ENCODE results near the gene ATP4A. TPM values are rescaled to one million over a fixed set of nuclear protein-coding genes. Genes with fewer than 3 reads are reported as not detected.

ATP4A gene
- total RNA-seq, 1 experiment from 2014 or later = 0.37 TPM

GRCh38 chr19:35562336-35562735 is 1.1 kb downstream of the ATP4A start:
- no peak overlapping the region for H3K4me3 ChIP-seq (ENCODE audit: low read length)
- H3K27ac ChIP-seq (ENCODE audit: low read length) = no peak overlapping the region
- no peaks in the 10 kb centered on the region for H3K27me3 ChIP-seq (ENCODE audit: low read length)
- H3K9me2 ChIP-seq (replicated peaks; ENCODE audit: insufficient read depth, low read length) = no peaks in the 10 kb centered on the region
- H3K9me3 ChIP-seq (ENCODE audit: low read length) = no peaks in the 10 kb centered on the region
- no peak overlapping the region for H3K4me2 ChIP-seq (ENCODE audit: low read depth, low read length, poor library complexity, severe bottlenecking)
- no peak overlapping the region for H2AFZ ChIP-seq (ENCODE audit: low read length)
- no peak for DNase-seq
- no peaks in the 10 kb centered on the region for H4K20me1 ChIP-seq (ENCODE audit: insufficient read depth, low read depth, low read length)
- no peaks in the 10 kb centered on the region for H3K79me2 ChIP-seq (ENCODE audit: low read length)
- H3K36me3 ChIP-seq (ENCODE audit: insufficient read depth, low read length) = no peaks in the 10 kb centered on the region
- H3K4me1 ChIP-seq (ENCODE audit: low read length) = peaks cover 11% of the 10 kb centered on the region
- no peak overlapping the region for H3K9ac ChIP-seq (ENCODE audit: low read length)

GRCh38 chr19:35561436-35561835 is 2.0 kb downstream of the ATP4A start:
- no peak for DNase-seq
- no peaks in the 10 kb centered on the region for H3K36me3 ChIP-seq (ENCODE audit: insufficient read depth, low read length)
- H3K4me3 ChIP-seq (ENCODE audit: low read length) = no peak overlapping the region
- H3K27me3 ChIP-seq (ENCODE audit: low read length) = no peaks in the 10 kb centered on the region
- no peaks in the 10 kb centered on the region for H3K9me3 ChIP-seq (ENCODE audit: low read length)
- H4K20me1 ChIP-seq (ENCODE audit: insufficient read depth, low read depth, low read length) = no peaks in the 10 kb centered on the region
- H3K4me1 ChIP-seq (ENCODE audit: low read length) = peaks cover 11% of the 10 kb centered on the region
- no peak overlapping the region for H3K4me2 ChIP-seq (ENCODE audit: low read depth, low read length, poor library complexity, severe bottlenecking)
- no peak overlapping the region for H3K27ac ChIP-seq (ENCODE audit: low read length)
- H2AFZ ChIP-seq (ENCODE audit: low read length) = no peak overlapping the region
- H3K9ac ChIP-seq (ENCODE audit: low read length) = no peak overlapping the region
- no peaks in the 10 kb centered on the region for H3K79me2 ChIP-seq (ENCODE audit: low read length)
- no peaks in the 10 kb centered on the region for H3K9me2 ChIP-seq (replicated peaks; ENCODE audit: insufficient read depth, low read length)

DNA sequence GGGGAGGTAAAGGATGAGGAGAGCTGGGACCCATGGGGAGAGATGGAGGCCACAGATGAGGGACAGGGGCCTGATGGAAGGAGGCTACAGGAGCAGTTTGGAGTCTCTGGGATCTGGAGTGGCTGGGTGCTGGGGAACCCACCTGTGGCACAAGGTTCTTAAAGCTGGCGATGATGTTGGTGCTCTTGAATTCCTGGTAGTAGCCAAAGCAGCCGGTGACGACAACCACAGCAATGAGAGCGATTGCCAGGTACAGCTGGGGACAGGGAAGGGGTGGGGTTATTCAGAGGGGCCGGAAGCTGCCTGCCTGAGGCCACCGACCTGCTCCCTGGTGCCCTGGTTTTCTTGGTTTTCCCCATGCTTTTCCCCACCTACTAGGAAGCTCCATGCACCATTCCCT is 2.8 kb downstream of the ATP4A start:
- H3K27ac ChIP-seq (ENCODE audit: low read length) = no peak overlapping the region
- H3K9ac ChIP-seq (ENCODE audit: low read length) = no peak overlapping the region
- no peaks in the 10 kb centered on the region for H3K36me3 ChIP-seq (ENCODE audit: insufficient read depth, low read length)
- H3K79me2 ChIP-seq (ENCODE audit: low read length) = no peaks in the 10 kb centered on the region
- no peak overlapping the region for H3K4me2 ChIP-seq (ENCODE audit: low read depth, low read length, poor library complexity, severe bottlenecking)
- H3K9me3 ChIP-seq (ENCODE audit: low read length) = no peaks in the 10 kb centered on the region
- H3K9me2 ChIP-seq (replicated peaks; ENCODE audit: insufficient read depth, low read length) = no peaks in the 10 kb centered on the region
- no peaks in the 10 kb centered on the region for H4K20me1 ChIP-seq (ENCODE audit: insufficient read depth, low read depth, low read length)
- H3K4me3 ChIP-seq (ENCODE audit: low read length) = no peak overlapping the region
- no peak overlapping the region for H2AFZ ChIP-seq (ENCODE audit: low read length)
- DNase-seq = no peak
- no peaks in the 10 kb centered on the region for H3K27me3 ChIP-seq (ENCODE audit: low read length)
- peaks cover 11% of the 10 kb centered on the region for H3K4me1 ChIP-seq (ENCODE audit: low read length)

GRCh38 chr19:35560271-35560670 is 3.2 kb downstream of the ATP4A start:
- Histone ChIP-seq H3K4me3 (ENCODE audit: low read length) (no peak overlapping the region), H3K9ac (ENCODE audit: low read length) (no peak overlapping the region), H3K36me3 (ENCODE audit: insufficient read depth, low read length) (no peaks in the 10 kb centered on the region), H3K4me2 (ENCODE audit: low read depth, low read length, poor library complexity, severe bottlenecking) (no peak overlapping the region), H3K9me2 (replicated peaks; ENCODE audit: insufficient read depth, low read length) (no peaks in the 10 kb centered on the region), H3K79me2 (ENCODE audit: low read length) (no peaks in the 10 kb centered on the region), H3K4me1 (ENCODE audit: low read length) (peaks cover 11% of the 10 kb centered on the region), H2AFZ (ENCODE audit: low read length) (no peak overlapping the region), H3K27me3 (ENCODE audit: low read length) (no peaks in the 10 kb centered on the region), H3K9me3 (ENCODE audit: low read length) (no peaks in the 10 kb centered on the region), H3K27ac (ENCODE audit: low read length) (no peak overlapping the region), H4K20me1 (ENCODE audit: insufficient read depth, low read depth, low read length) (no peaks in the 10 kb centered on the region)
- DNase-seq = no peak

DNA sequence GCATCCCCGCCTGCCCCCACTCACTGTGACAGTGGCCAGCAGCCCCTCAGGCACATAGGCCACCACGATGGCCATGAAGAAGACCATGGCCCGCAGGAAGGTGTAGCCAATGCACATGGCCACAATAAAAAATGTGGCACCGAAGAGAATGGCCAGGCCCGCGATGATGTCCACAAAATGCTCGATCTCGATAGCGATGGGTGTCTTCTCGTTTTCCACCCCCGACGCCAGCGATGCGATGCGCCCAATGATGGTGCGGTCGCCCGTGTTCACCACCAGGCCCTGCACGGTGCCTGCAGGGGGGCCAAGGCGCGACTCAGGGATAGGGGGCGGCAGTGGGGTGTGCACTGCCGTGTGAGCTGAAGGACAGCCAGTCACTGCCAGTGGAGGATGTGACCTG is 3.7 kb downstream of the ATP4A start:
- Histone ChIP-seq H3K27ac (ENCODE audit: low read length) (no peak overlapping the region), H3K9ac (ENCODE audit: low read length) (no peak overlapping the region), H3K4me2 (ENCODE audit: low read depth, low read length, poor library complexity, severe bottlenecking) (no peak overlapping the region), H3K4me1 (ENCODE audit: low read length) (peaks cover 11% of the 10 kb centered on the region), H4K20me1 (ENCODE audit: insufficient read depth, low read depth, low read length) (no peaks in the 10 kb centered on the region), H3K4me3 (ENCODE audit: low read length) (no peak overlapping the region), H2AFZ (ENCODE audit: low read length) (no peak overlapping the region), H3K79me2 (ENCODE audit: low read length) (no peaks in the 10 kb centered on the region), H3K36me3 (ENCODE audit: insufficient read depth, low read length) (no peaks in the 10 kb centered on the region), H3K9me2 (replicated peaks; ENCODE audit: insufficient read depth, low read length) (no peaks in the 10 kb centered on the region), H3K9me3 (ENCODE audit: low read length) (no peaks in the 10 kb centered on the region), H3K27me3 (ENCODE audit: low read length) (no peaks in the 10 kb centered on the region)
- no peak for DNase-seq

GRCh38 chr19:35559281-35559659 is 4.2 kb downstream of the ATP4A start:
- Histone ChIP-seq H3K9ac (ENCODE audit: low read length) (no peak overlapping the region), H3K4me3 (ENCODE audit: low read length) (no peak overlapping the region; the same call in 1 of the 2 replicates), H4K20me1 (ENCODE audit: insufficient read depth, low read depth, low read length) (no peaks in the 10 kb centered on the region), H2AFZ (ENCODE audit: low read length) (no peak overlapping the region), H3K9me3 (ENCODE audit: low read length) (no peaks in the 10 kb centered on the region), H3K4me2 (ENCODE audit: low read depth, low read length, poor library complexity, severe bottlenecking) (no peak overlapping the region), H3K9me2 (replicated peaks; ENCODE audit: insufficient read depth, low read length) (no peaks in the 10 kb centered on the region), H3K27ac (ENCODE audit: low read length) (no peak overlapping the region), H3K36me3 (ENCODE audit: insufficient read depth, low read length) (no peaks in the 10 kb centered on the region), H3K79me2 (ENCODE audit: low read length) (no peaks in the 10 kb centered on the region), H3K4me1 (ENCODE audit: low read length) (peaks cover 11% of the 10 kb centered on the region), H3K27me3 (ENCODE audit: low read length) (no peaks in the 10 kb centered on the region)
- peak; percentile 87 for DNase-seq

- Histone ChIP-seq H3K79me2 (ENCODE audit: low read length) (no peaks in the 10 kb centered on the region), H3K9me2 (replicated peaks; ENCODE audit: insufficient read depth, low read length) (no peaks in the 10 kb centered on the region), H3K9me3 (ENCODE audit: low read length) (no peaks in the 10 kb centered on the region), H3K9ac (ENCODE audit: low read length) (no peak overlapping the region), H3K36me3 (ENCODE audit: insufficient read depth, low read length) (no peaks in the 10 kb centered on the region), H3K27ac (ENCODE audit: low read length) (no peak overlapping the region), H4K20me1 (ENCODE audit: insufficient read depth, low read depth, low read length) (no peaks in the 10 kb centered on the region), H3K4me2 (ENCODE audit: low read depth, low read length, poor library complexity, severe bottlenecking) (no peak overlapping the region), H3K4me1 (ENCODE audit: low read length) (peaks cover 11% of the 10 kb centered on the region), H3K4me3 (ENCODE audit: low read length) (no peak overlapping the region; the same call in 1 of the 2 replicates), H3K27me3 (ENCODE audit: low read length) (no peaks in the 10 kb centered on the region), H2AFZ (ENCODE audit: low read length) (no peak overlapping the region)
- DNase-seq = no peak
These were observed 4.8 kb downstream of the ATP4A start for GRCh38 chr19:35558400-35559280.

- Histone ChIP-seq H3K9ac (ENCODE audit: low read length) (no peak overlapping the region), H3K27ac (ENCODE audit: low read length) (no peak overlapping the region), H3K9me2 (replicated peaks; ENCODE audit: insufficient read depth, low read length) (no peaks in the 10 kb centered on the region), H3K9me3 (ENCODE audit: low read length) (no peaks in the 10 kb centered on the region), H3K4me2 (ENCODE audit: low read depth, low read length, poor library complexity, severe bottlenecking) (no peak overlapping the region), H3K79me2 (ENCODE audit: low read length) (no peaks in the 10 kb centered on the region), H4K20me1 (ENCODE audit: insufficient read depth, low read depth, low read length) (no peaks in the 10 kb centered on the region), H3K36me3 (ENCODE audit: insufficient read depth, low read length) (no peaks in the 10 kb centered on the region), H2AFZ (ENCODE audit: low read length) (no peak overlapping the region), H3K4me3 (ENCODE audit: low read length) (no peak overlapping the region), H3K27me3 (ENCODE audit: low read length) (no peaks in the 10 kb centered on the region), H3K4me1 (ENCODE audit: low read length) (peaks cover 11% of the 10 kb centered on the region)
- no peak for DNase-seq
These were observed 5.7 kb downstream of the ATP4A start for GRCh38 chr19:35557539-35558399.

Data from Karpas-422 (cell line).